Stimulated activated CD4-positive, alpha-beta T cell treated with anti-CD3 and anti-CD28 coated beads, Interleukin-15, amount 100 ng/mL, for 1 hour (primary cell): ENCODE measurements around the gene DNAJC15.

Experiments
- DNase-seq, 2 donors: peaks; one replicate each; pipeline ENCODE4 v3.0.0-alpha.2; 2020; ENCODE audit warnings: low read depth in 1 of 2, low spot score in 1 of 2

Gene DNAJC15

DNA sequence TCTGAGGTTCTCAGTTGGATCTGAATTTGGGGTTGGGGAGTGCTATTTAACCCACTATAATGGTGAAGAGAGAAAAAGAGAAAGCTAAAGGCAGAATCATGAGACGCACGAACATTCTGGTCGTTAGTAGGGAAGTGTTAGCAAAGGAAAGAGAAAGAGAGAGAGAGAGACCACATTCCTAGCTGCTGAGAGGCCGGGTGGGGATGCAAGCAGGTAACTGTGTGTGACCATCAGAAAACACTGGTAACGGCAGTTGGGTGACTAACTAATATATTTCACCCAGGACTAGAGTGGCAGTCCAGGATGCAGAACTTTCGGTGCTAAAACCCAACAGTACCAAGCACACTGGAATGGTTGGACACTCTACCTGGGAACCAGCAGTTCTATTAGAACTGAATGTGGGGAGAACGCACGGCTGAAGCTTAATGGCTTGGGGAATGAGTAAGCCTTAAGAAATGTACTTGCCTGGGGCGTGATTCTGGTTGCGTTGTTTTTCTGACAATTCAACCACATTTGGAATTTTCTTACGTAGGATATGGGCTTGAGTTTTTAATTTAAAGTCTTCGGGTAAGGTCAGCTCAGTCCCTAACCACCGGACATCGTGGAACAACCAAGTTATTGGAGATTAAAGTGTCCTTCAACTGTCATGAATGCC, 130.2 kb downstream of the DNAJC15 start:
- DNase-seq: no peak

DNA sequence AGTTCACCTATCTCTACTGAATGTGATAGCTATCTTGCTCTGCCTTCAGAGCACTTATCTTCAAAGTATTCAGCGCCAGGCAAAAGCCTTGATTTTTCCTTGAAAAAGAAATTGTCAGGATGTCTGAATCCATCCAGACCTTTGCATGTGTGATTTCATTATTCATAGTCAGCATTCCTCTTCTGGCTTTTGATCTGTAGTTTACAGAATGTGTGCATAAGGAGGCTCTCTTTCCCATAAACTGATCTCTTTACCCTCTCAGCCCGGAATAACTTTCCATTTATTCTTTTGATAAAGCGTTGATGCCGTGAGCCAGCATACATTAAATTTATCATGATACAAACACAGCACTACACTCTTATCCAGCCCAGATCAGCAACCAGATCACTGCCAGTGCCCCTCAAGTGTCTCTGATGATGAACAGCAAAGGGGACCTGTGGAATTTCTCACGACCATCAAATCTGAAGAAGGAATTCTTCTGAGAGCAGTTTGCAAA, 130.8 kb downstream of the DNAJC15 start:
- no peak for DNase-seq

- no peak for DNase-seq
Observed at GRCh38 chr13:43154839-43155238, 131.5 kb downstream of the DNAJC15 start.

GRCh38 chr13:43156916-43157315, 133.5 kb downstream of the DNAJC15 start:
- no peak for DNase-seq

- no peak for DNase-seq
Observed at GRCh38 chr13:43157796-43158195, 134.4 kb downstream of the DNAJC15 start.

- DNase-seq: no peak
Observed at GRCh38 chr13:43158516-43158915, 135.1 kb downstream of the DNAJC15 start.

DNA sequence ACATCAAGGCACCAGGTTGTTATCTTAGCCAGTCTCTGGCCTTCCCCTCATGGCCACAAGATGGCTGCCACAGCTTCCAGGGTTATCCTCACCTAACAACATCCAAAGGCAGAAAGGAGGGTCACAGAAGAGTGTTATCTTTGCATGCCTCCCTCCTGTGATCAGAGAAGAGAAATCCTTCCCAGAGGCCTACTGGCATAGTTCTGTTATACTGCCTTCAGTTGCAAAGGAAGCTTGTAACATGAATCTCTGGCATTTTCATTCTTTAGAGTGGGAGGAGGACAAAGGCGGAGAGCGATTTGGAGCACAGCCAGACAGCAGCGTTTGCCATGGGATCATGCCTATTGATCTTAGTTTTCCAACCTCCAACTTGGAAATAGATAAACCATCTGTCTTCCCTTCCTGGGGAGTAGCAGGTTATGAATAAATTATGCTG, 135.7 kb downstream of the DNAJC15 start:
- no peak for DNase-seq
